ENCODE data around the gene PLA2G6.

PLA2G6 gene

DNA sequence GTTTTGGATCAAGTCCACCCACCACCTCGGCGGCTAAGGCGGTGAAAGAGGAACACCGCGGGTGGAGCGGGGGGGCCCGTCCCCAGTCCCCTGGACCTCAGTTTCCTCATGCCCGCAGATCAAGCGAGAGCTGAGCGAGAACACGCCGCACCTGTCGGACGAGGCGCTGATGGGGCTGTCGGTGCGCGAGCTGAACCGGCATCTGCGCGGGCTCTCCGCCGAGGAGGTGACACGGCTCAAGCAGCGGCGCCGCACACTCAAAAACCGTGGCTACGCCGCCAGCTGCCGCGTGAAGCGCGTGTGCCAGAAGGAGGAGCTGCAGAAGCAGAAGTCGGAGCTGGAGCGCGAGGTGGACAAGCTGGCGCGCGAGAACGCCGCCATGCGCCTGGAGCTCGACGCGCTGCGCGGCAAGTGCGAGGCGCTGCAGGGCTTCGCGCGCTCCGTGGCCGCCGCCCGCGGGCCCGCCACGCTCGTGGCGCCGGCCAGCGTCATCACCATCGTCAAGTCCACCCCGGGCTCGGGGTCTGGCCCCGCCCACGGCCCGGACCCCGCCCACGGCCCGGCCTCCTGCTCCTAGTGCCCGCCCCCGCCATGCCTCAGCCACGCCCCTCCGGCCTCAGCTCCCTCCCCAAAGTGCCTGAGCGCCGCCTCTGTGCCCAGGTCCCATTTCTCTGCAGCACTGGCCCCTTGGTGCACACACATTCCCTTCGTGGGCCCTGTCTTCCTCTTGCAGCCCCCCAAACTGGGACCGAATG is 32.8 kb upstream of the PLA2G6 start:
- DNase-seq (ENCODE audit: low spot score) = no peak

DNA sequence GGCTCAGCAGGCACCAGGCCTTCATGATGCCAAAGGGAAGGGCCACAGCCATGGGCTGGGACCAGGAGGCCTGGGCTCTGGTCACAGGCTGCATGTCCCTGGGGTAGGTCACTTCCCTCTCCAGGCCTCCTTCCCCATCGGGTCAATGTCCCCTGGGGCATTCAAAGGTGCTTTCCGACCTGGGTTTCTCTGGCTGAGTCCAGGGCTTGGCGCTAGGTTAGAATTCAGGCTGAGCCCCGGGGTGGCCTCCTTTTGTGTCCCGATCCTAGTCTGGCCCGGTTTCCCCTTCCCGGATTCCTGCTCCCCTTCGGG is 32.3 kb upstream of the PLA2G6 start:
- no peak for DNase-seq (ENCODE audit: low spot score)

- DNase-seq (ENCODE audit: low spot score) = no peak
Observed at GRCh38 chr22:38213319-38213989, 31.8 kb upstream of the PLA2G6 start.

DNA sequence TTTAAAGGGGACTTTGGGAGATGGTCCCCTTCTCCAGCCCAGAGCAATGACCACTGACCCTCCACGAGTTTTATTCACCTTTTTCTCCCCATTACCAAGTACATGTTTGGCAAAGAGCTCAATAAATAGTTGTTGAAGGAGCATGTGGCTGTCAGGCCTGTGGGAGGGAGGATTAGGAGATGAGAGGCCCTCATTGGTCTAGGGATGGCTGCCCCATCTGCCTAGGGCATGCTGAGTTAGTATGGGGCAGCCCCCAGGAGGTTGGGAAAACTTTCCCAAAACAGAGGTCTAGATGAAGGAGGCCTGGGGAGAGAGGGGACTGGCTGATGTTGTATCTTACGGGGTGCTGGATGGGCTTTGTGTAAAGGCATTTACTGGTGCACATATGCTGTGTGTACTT is 30.8 kb upstream of the PLA2G6 start:
- DNase-seq (ENCODE audit: low spot score) = no peak

GRCh38 chr22:38211556-38211955 is 29.9 kb upstream of the PLA2G6 start:
- DNase-seq (ENCODE audit: low spot score) = no peak

DNA sequence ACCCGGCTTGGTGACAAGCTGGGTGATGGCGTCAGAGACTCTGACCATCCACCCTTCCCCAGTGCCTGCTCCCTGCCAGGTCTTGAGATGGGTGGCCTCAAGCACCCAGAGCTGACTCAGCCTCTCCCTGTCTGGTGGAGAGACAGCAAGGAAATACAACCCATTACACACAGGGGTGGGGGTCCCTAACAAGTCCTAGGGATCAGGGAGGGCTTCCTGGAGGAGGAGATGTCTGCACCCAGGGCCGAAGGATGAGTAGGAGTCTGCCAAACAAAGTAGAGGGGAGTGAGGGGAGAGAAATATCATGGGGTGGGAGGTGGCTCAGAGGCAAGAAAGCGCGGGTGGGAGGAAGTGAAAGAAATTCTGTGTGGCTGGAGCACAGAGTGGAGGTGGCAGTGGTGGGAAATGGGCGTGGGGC is 26.9 kb upstream of the PLA2G6 start:
- DNase-seq (ENCODE audit: low spot score) = no peak

DNA sequence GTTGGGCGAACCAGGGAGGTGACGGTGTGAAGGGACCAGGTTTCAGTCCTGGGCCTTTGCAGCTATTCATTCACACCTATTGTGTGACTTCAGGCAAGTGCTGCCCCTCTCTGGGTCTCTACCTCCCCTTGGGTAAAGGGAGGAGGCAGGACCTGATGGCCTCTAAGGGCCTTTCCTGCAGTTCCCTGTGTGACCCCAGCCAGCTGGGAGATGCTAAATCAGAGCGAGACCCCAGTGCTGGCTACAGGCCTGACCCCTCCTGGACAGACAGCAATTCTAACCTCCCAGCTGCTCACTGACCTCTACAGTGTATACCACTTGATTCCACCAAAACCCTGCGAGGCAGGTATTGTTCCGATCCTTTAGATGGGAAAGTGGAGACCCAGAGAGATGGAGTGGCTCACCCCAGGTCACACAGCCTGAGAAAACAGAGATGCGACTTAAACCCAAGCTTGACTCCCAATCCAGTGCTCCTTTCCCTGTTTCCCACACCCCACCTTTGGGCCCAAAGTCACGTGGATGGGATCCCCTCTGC is 26.3 kb upstream of the PLA2G6 start:
- no peak for DNase-seq (ENCODE audit: low spot score)

DNA sequence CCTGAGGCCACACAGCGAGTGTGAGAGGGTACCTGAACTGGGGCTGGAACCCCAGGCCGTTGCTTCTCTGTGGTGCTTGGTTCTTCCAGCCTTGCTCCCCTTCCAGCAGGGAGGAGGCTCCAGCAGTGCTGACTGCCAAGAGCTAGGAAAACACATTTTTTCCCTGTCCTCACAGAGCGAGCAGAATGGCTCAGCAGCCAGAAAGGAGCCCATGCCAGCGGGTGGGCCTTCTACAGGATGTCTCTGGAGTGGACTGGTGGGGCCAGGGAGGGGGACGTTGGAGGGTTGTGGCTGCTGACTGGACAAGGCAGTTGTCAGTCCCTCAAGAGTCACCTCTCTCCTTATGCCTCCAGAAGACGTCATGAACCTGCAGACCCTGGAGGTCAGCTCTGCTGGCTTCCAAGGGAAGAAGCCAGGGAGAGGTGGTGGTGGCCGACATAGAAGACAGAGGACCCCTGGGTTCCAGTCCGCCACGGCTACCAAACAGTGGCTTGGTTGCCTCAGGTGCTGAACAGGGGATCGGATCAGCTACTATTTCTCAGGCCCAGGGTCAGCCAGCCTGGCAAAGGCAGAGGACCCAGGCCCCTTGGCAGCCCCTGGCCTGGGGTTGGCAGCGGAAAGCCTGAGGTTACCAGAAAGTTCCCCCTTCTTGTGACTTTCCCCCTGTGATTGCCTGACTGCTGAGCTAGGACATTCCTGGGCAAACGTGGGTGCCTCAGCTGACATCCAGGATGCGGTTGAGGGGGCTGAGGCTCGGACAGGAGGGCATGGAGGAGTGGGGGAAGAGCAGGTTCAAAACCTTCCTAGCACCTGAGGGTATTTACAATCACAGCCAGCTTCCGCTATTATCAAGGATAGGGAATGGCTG is 23.9 kb upstream of the PLA2G6 start:
- DNase-seq (ENCODE audit: low spot score) = no peak

GRCh38 chr22:38204784-38205183 is 23.2 kb upstream of the PLA2G6 start:
- DNase-seq (ENCODE audit: low spot score) = no peak

DNA sequence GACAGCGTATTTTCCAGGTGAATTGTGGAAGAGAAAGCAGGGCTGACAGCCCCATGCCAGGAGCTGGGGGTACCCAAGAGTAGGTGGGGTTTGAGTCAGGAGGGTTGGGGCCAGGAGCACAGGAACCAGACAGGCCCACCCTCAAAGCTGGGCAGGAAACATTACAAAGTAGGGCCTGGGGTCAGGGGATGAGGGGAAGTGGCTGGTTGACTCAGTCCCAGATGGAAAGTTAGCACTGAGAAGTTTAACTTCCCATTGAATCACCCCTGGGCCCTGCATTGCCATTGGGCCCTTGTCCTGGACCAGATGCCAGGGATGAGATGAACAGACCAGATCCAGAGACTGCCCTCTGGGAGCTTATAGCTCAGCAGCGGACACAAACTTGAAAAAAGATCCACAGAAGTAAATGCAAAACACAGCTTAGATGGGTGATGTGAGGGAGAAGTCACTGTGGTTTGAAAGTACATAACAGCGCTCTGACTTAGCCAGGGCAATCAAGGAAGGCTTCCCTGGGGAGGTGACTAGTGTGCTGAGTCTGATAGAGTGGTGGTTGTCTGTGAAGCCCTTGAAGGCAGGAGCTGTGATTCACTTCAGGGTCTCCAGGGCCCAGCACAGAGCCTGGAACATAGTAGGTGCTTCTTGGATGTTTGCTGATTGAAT is 22.4 kb upstream of the PLA2G6 start:
- DNase-seq (ENCODE audit: low spot score) = no peak

DNA sequence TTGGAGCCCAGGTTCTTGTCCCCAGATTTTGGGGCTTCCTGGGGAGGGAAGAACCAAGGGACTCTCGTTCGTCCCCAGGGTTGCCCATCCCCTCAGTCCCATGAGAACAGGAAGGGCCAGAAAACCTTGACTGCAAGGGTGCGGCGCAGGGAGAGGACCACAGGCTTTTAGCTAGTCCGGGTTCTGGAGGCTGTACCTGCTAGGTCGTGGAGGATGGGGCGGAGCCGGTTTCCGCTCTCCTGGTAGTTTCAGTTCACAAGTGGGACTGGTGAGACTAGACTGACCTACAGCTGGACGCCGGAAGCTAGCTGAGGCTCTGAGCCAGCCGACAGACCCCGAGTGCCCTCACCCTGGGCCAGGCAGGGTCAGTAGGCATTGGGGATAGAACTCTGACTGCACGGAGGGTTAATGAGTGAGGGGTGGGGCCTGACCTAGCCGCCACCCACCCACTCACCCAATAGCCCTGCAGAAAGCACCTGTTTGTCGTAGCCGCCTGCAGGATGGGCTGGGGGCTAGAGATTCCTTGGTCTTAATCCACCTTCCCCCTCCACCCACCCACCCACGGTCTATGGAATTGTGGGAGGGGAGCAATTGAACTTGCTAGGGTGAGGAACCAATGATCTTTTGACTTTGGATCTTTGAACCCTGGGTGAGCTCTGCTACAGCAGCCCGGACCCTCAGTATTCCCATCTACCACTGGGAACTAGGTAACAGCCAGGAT is 21.6 kb upstream of the PLA2G6 start:
- no peak for DNase-seq (ENCODE audit: low spot score)

DNA sequence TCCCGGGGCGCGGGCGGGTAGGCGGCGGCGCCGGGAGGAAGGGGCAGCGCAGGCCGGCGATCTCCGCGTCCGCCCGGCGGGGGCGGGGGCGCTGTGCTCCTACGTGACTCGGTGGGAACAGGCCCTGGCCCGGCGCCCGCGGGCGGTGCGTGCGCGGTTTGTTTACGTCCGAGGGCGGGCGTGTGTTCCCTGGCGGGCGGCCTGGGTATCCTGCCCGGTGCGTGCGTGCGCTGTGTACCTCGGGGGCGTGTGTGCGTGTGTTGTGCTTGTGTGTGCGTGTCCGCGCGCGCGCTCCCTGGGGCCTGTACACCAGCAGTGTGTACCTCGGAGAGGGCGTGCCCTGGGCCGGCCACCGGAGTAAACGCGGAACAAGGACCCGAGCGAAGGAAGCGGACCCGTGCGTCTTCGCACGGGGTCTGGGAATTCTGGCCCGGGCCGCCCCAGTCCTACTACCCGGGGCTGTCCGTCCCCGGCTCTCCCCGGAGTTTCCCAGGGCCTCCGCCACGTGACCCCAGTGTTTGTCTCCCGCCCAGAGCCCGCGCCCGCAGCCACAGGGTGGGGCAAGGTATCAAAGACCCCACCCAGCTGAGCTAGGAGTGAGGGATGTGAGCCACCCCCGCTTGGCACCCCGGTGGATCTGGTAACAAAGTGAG is 20.9 kb upstream of the PLA2G6 start:
- DNase-seq (ENCODE audit: low spot score) = no peak

- DNase-seq (ENCODE audit: low spot score) = peak; percentile 86
Observed at GRCh38 chr22:38201711-38202436, 20.2 kb upstream of the PLA2G6 start, which contains the start of gene MAFF. TSS of gene MAFF (plus strand) at chr22:38201994. CDS start at chr22:38213854, 11,860 bp downstream.

DNA sequence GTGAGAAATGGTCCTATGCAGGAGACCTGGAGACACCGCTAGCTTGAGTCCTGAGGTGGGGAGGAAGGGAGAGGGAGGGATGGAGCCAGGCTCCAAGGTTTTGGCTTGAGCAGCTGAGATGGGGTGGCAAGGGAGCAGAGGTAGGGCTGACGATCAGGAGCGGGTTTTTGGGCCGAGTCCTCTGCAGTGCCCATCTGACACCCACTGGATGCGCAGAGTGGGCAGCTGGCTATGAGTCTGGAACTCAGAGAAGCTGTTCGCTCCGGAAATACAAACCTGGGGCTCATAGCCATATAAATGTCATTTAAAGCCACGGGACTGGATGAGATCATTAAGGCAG is 19.7 kb upstream of the PLA2G6 start:
- no peak for DNase-seq (ENCODE audit: low spot score)

DNA sequence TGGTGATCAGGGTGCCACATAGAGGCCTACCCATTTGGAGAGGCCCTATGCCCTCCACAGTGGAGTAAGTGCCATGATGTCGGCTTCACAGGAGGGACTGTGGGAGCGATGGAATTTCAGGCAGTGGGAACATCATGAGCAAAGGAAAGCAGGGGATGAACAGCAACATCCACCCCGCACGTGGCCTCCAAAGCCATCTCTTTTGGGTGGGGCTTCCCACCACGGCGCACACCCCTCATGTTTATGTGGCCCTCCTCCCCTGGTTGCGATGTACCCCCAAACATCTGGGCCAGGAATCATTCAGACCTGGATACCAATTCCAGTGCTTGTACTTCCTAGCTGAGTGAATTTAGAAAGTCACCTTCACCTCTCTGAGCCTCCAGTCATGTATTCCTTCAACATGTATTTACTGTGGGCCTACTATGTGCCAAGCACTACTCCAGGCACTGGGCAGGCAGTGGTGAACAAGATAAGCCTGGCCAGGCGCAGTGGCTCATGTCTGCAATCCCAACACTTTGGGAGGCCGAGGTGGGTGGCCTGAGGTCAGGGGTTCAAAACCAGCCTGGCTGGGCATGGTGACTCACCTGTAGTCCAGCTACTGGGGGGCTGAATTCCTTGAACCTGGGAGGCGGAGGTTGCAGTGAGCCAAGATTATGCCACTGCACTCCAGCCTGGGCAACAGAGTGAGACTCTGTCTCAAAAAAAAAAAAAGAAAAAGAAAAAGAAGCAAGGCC is 18.4 kb upstream of the PLA2G6 start:
- DNase-seq (ENCODE audit: low spot score) = no peak

- no peak for DNase-seq (ENCODE audit: low spot score)
Observed at GRCh38 chr22:38196791-38197419, 15.3 kb upstream of the PLA2G6 start.

GRCh38 chr22:38193580-38193979 is 11.9 kb upstream of the PLA2G6 start:
- no peak for DNase-seq (ENCODE audit: low spot score)

- DNase-seq (ENCODE audit: low spot score) = no peak
Observed at GRCh38 chr22:38192475-38192863, 10.8 kb upstream of the PLA2G6 start.
